Ascending aorta (tissue), 2 donors: ENCODE measurements around the gene A1CF. TPM values are rescaled to one million over a fixed set of nuclear protein-coding genes. Genes with fewer than 3 reads are reported as not detected.
"Not testable (repeated sequence)": the region's sequence is repeated elsewhere in the genome, so short reads cannot be mapped to it uniquely, and the experiment has no call there.

Experiments used
- DNase-seq, 2 donors: peaks; one replicate each; pipeline ENCODE4 v3.0.0-alpha.2; 2019; ENCODE audit warnings: low spot score in 2 of 2
- H3K27ac ChIP-seq, 2 donors: fragments of 200-600 bp; sonication (generic); one replicate each; pipeline ENCODE4 v1.5.1; 2016 to 2017; ENCODE audit warnings: mild to moderate bottlenecking in 1 of 2
- H3K27me3 ChIP-seq: fragments of 200-600 bp; sonication (generic); one replicate; pipeline ENCODE4 v1.5.1; 2017
- H3K36me3 ChIP-seq, 2 donors: fragments of 200-600 bp; sonication (generic); one replicate each; pipeline ENCODE4 v1.5.1; 2016
- H3K4me1 ChIP-seq, 2 donors: fragments of 200-600 bp; sonication (generic); one replicate each; pipeline ENCODE4 v1.5.1; 2016 to 2017; ENCODE audit warnings: mild to moderate bottlenecking in 1 of 2
- H3K4me3 ChIP-seq, 2 donors: fragments of 200-600 bp; sonication (generic); one replicate each; pipeline ENCODE4 v1.5.1; 2016 to 2017; ENCODE audit warnings: mild to moderate bottlenecking in 1 of 2
- H3K9me3 ChIP-seq, 2 donors: fragments of 200-600 bp; sonication (generic); one replicate each; pipeline ENCODE4 v1.5.1; 2016
- CTCF ChIP-seq, 3 experiments: fragments of 200-600 bp in 2 of 3; fragments of 450-650 bp in 1 of 3; sonication (generic) in 2 of 3; IDR thresholded peaks; one replicate each; pipeline ENCODE4 v1.5.1; 2016 to 2019; ENCODE audit warnings: antibody characterized with exemption in 3 of 3, mild to moderate bottlenecking in 1 of 3, moderate library complexity in 1 of 3
- intact Hi-C: fragments of 100-400 bp; cut with DNase I; formaldehyde crosslinking; loops from one replicate; pipeline ENCODE4 v1.15.1; 2023
- total RNA-seq: library from RNA; depleted of rRNA; stranded (reverse); fragments of >200 nt; gene quantifications from one replicate; pipeline ENCODE4 v1.1.0, GENCODE V29; 2016

Gene A1CF
- total RNA-seq, 1 donor from 2014 or later: not detected

GRCh38 chr10:50796693-50797092, 88.7 kb downstream of the A1CF start:
- Histone ChIP-seq H3K4me3 (no peak overlapping the region), H3K9me3 (no peaks in the 10 kb centered on the region), H3K27me3 (no peaks in the 10 kb centered on the region), H3K27ac (no peak overlapping the region), H3K4me1 (no peaks in the 10 kb centered on the region), H3K36me3 (no peaks in the 10 kb centered on the region)
- no peak for TF ChIP-seq CTCF (IDR thresholded peaks at IDR 0.05)
- intact Hi-C loops: no loop called here
- DNase-seq: no peak

GRCh38 chr10:50794490-50794889, 90.9 kb downstream of the A1CF start:
- TF ChIP-seq CTCF (IDR thresholded peaks at IDR 0.05): no peak
- Histone ChIP-seq H3K36me3 (no peaks in the 10 kb centered on the region), H3K27ac (no peak overlapping the region), H3K4me3 (no peak overlapping the region), H3K4me1 (no peaks in the 10 kb centered on the region), H3K27me3 (no peaks in the 10 kb centered on the region), H3K9me3 (no peaks in the 10 kb centered on the region)
- intact Hi-C loops: no loop called here
- no peak for DNase-seq

- DNase-seq: no peak
- TF ChIP-seq CTCF (IDR thresholded peaks at IDR 0.05): peak in 1 of 3 experiments; percentile 18
Measured at GRCh38 chr10:50788951-50789945, 96.2 kb downstream of the A1CF start.

GRCh38 chr10:50787962-50788361, 97.5 kb downstream of the A1CF start:
- H3K4me3 ChIP-seq, H3K4me1 ChIP-seq, DNase-seq, intact Hi-C loops, H3K27me3 ChIP-seq, H3K36me3 ChIP-seq, H3K9me3 ChIP-seq, H3K27ac ChIP-seq: not testable (repeated sequence)

More at GRCh38 chr10:50788951-50789945, 96.2 kb downstream of the A1CF start:
- no peaks in the 10 kb centered on the region for H3K36me3 ChIP-seq
- intact Hi-C loops: no loop called here
- H3K27me3 ChIP-seq: no peaks in the 10 kb centered on the region
- H3K27ac ChIP-seq: no peak overlapping the region
- no peaks in the 10 kb centered on the region for H3K9me3 ChIP-seq
- no peaks in the 10 kb centered on the region for H3K4me1 ChIP-seq
- H3K4me3 ChIP-seq: no peak overlapping the region

GRCh38 chr10:50782017-50782416, 103.4 kb downstream of the A1CF start:
- H3K4me1 ChIP-seq, H3K4me3 ChIP-seq, intact Hi-C loops, H3K27me3 ChIP-seq, H3K27ac ChIP-seq, DNase-seq, H3K9me3 ChIP-seq, H3K36me3 ChIP-seq: not testable (repeated sequence)

- H3K4me1 ChIP-seq, intact Hi-C loops, H3K36me3 ChIP-seq, DNase-seq, H3K4me3 ChIP-seq, H3K27ac ChIP-seq, H3K27me3 ChIP-seq, H3K9me3 ChIP-seq: not testable (repeated sequence)
Measured at GRCh38 chr10:50780036-50780435, 105.4 kb downstream of the A1CF start.

- H3K4me3 ChIP-seq, H3K9me3 ChIP-seq, intact Hi-C loops, H3K4me1 ChIP-seq, H3K27me3 ChIP-seq, DNase-seq, H3K36me3 ChIP-seq, H3K27ac ChIP-seq: not testable (repeated sequence)
Measured at GRCh38 chr10:50774868-50775267, 110.6 kb downstream of the A1CF start.

- DNase-seq, H3K4me1 ChIP-seq, H3K4me3 ChIP-seq, H3K36me3 ChIP-seq, H3K27me3 ChIP-seq, H3K9me3 ChIP-seq, H3K27ac ChIP-seq, intact Hi-C loops: not testable (repeated sequence)
Measured at GRCh38 chr10:50772042-50772441, 113.4 kb downstream of the A1CF start.

GRCh38 chr10:50766774-50767513, 118.5 kb downstream of the A1CF start:
- DNase-seq, H3K27me3 ChIP-seq, H3K9me3 ChIP-seq, intact Hi-C loops, H3K4me1 ChIP-seq, H3K27ac ChIP-seq, H3K36me3 ChIP-seq, H3K4me3 ChIP-seq: not testable (repeated sequence)
